Keratinocyte (primary cell): Measurements from ENCODE around the gene ERGIC1. TPM values are rescaled to one million over a fixed set of nuclear protein-coding genes. Genes with fewer than 3 reads are reported as not detected.

Experiments used
- DNase-seq: peaks from one replicate; pipeline ENCODE4 v3.0.0-alpha.2; 2011; ENCODE audit warnings: low read depth, missing footprints, low spot score
- FAIRE-seq: peaks from 2 replicates; lab custom pipeline; 2011; peaks lifted over from hg19 to GRCh38; lab: Jason Lieb, UNC
- H2AFZ ChIP-seq: 2 replicates; pipeline ENCODE4 v1.6.0; 2012; ENCODE audit warnings: low read length, control low read depth, inconsistent platforms; ENCODE audit not compliant: control insufficient read depth
- H3K27ac ChIP-seq: 2 replicates; pipeline ENCODE4 v1.5.1; 2011; ENCODE audit warnings: low read length; ENCODE audit not compliant: control insufficient read depth, insufficient read depth
- H3K27me3 ChIP-seq: 3 replicates; pipeline ENCODE4 v1.6.0; 2011; ENCODE audit warnings: low read length; ENCODE audit not compliant: control insufficient read depth, insufficient read depth; ENCODE audit errors: extremely low read depth
- H3K36me3 ChIP-seq, 2 experiments: 2 replicates in 1 of 2; 3 replicates in 1 of 2; pipeline ENCODE4 v1.5.1; 2011; ENCODE audit warnings: low read length in 2 of 2, mild to moderate bottlenecking in 1 of 2; ENCODE audit not compliant: control insufficient read depth in 2 of 2, insufficient read depth in 2 of 2; ENCODE audit errors: extremely low read depth in 1 of 2
- H3K4me1 ChIP-seq: 3 replicates; pipeline ENCODE4 v1.5.1; 2011; ENCODE audit warnings: low read length; ENCODE audit not compliant: control insufficient read depth, insufficient read depth; ENCODE audit errors: extremely low read depth
- H3K4me2 ChIP-seq: 3 replicates; pipeline ENCODE4 v1.6.0; 2011; ENCODE audit warnings: low read depth, low read length; ENCODE audit not compliant: control insufficient read depth, insufficient read depth; ENCODE audit errors: extremely low read depth
- H3K4me3 ChIP-seq, 3 experiments: fragments of 200-600 bp in 1 of 3; sonication (generic) in 1 of 3; 2 replicates in 2 of 3; 3 replicates in 1 of 3; pipeline ENCODE4 v1.5.1; 2011 to 2016; ENCODE audit warnings: low read length in 3 of 3, mild to moderate bottlenecking in 3 of 3, control low read depth in 2 of 3, inconsistent platforms in 1 of 3, low read depth in 1 of 3, mixed read lengths in 1 of 3, mixed run types in 1 of 3, moderate library complexity in 1 of 3; ENCODE audit not compliant: control insufficient read depth in 2 of 3, insufficient read depth in 2 of 3; ENCODE audit errors: extremely low read depth in 1 of 3
- H3K79me2 ChIP-seq: 2 replicates; pipeline ENCODE4 v1.6.0; 2012; ENCODE audit warnings: low read length; ENCODE audit not compliant: control insufficient read depth, insufficient read depth
- H3K9ac ChIP-seq: 3 replicates; pipeline ENCODE4 v1.6.0; 2011; ENCODE audit warnings: low read length; ENCODE audit not compliant: control insufficient read depth, insufficient read depth; ENCODE audit errors: extremely low read depth
- H3K9me1 ChIP-seq: 3 replicates; pipeline ENCODE4 v1.6.0; 2011; ENCODE audit warnings: low read length; ENCODE audit not compliant: control insufficient read depth, insufficient read depth; ENCODE audit errors: extremely low read depth
- H3K9me3 ChIP-seq: 2 replicates; pipeline ENCODE4 v1.5.1; 2012; ENCODE audit warnings: low read depth, low read length; ENCODE audit not compliant: control insufficient read depth
- H4K20me1 ChIP-seq: 3 replicates; pipeline ENCODE4 v1.6.0; 2011; ENCODE audit warnings: low read length; ENCODE audit not compliant: control insufficient read depth, insufficient read depth; ENCODE audit errors: extremely low read depth
- EZH2 ChIP-seq: IDR thresholded peaks from one replicate; pipeline ENCODE4 v1.6.1; 2012; ENCODE audit warnings: inconsistent platforms, mild to moderate bottlenecking, low read length, moderate library complexity
- dilution Hi-C: fragments of 300-500 bp; cut with MboI; formaldehyde crosslinking; loops from one replicate; pipeline ENCODE4 v1.7.0; 2020; ENCODE audit warnings: low sequenced_read_pairs; ENCODE audit not compliant: extremely low pct_ligation_motif_present
- polyA plus RNA-seq, 5 experiments: library from polyadenylated mRNA; depleted of rRNA in 3 of 5; stranded (reverse) in 3 of 5; stranded (forward) in 1 of 5; unstranded in 1 of 5; fragments of >200 nt; gene quantifications; 1 replicate in 1 of 5; 2 replicates in 3 of 5; 3 replicates in 1 of 5; pipeline versions ENCODE4 v1.2.1 to v1.2.3, GENCODE V29; 2011 to 2012; ENCODE audit warnings: missing spikeins in 2 of 5, low read depth in 1 of 5, low replicate concordance in 1 of 5
- TF ChIP-seq, protein P1 (sequence below), 3 experiments: IDR thresholded peaks in 1 of 3; conservative IDR thresholded peaks in 1 of 3; optimal IDR thresholded peaks in 1 of 3; 2 replicates in 2 of 3; 3 replicates in 1 of 3; pipeline versions ENCODE3 to v1.5.1; 2011; ENCODE audit warnings: low read length in 3 of 3, mild to moderate bottlenecking in 3 of 3, moderate library complexity in 2 of 3, control low read depth in 1 of 3, inconsistent platforms in 1 of 3; ENCODE audit not compliant: insufficient read depth in 2 of 3; ENCODE audit errors: extremely low read depth in 1 of 3

Gene ERGIC1
- polyA plus RNA-seq, 1 donor (not counting 4 experiments of a cell fraction or from before 2014, with no cell fraction given), result 93.4 TPM

DNA sequence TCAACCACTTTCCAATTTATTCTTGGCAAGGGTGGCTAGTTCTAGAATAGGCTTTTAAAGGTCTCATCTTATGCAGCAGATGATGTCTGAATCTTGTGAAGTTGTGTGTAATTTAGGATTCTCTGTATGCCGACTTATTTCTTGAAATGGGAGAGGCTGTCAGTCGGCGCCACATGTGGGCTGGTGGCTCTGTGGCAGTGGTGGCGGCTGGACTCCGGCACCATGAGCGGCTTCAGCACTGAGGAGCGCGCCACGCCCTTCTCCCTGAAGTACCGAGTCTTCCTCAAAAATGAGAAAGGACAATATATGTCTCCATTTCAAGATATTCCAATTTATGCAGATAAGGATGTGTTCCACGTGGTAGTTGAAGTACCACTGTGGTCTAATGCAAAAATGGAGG lies 141.2 kb downstream of the ERGIC1 start:
- Histone ChIP-seq H3K27me3 (no peaks in the 10 kb centered on the region), H3K9me3 (no peaks in the 10 kb centered on the region), H3K4me3 (no peak overlapping the region), H3K79me2 (no peaks in the 10 kb centered on the region), H3K4me2 (no peak overlapping the region), H3K9me1 (no peaks in the 10 kb centered on the region), H3K4me1 (no peaks in the 10 kb centered on the region), H2AFZ (no peak overlapping the region), H3K27ac (no peak overlapping the region), H3K36me3 (peaks cover 0 to under 1% of the 10 kb centered on the region in 2 experiments), H4K20me1 (no peaks in the 10 kb centered on the region), H3K9ac (no peak overlapping the region)
- TF ChIP-seq, protein P1, sequence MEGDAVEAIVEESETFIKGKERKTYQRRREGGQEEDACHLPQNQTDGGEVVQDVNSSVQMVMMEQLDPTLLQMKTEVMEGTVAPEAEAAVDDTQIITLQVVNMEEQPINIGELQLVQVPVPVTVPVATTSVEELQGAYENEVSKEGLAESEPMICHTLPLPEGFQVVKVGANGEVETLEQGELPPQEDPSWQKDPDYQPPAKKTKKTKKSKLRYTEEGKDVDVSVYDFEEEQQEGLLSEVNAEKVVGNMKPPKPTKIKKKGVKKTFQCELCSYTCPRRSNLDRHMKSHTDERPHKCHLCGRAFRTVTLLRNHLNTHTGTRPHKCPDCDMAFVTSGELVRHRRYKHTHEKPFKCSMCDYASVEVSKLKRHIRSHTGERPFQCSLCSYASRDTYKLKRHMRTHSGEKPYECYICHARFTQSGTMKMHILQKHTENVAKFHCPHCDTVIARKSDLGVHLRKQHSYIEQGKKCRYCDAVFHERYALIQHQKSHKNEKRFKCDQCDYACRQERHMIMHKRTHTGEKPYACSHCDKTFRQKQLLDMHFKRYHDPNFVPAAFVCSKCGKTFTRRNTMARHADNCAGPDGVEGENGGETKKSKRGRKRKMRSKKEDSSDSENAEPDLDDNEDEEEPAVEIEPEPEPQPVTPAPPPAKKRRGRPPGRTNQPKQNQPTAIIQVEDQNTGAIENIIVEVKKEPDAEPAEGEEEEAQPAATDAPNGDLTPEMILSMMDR (optimal IDR thresholded peaks at IDR 0.05 in 1 of 3, IDR thresholded peaks at IDR 0.05 in 1 of 3, conservative IDR thresholded peaks at IDR 0.05 in 1 of 3; ENCODE audit: extremely low read depth in 1 of 3, insufficient read depth in 2 of 3, low read length in 3 of 3), result no peak
- no peak for TF ChIP-seq EZH2
- dilution Hi-C loops, result no loop called here
- DNase-seq (no peak), FAIRE-seq (no peak)

DNA sequence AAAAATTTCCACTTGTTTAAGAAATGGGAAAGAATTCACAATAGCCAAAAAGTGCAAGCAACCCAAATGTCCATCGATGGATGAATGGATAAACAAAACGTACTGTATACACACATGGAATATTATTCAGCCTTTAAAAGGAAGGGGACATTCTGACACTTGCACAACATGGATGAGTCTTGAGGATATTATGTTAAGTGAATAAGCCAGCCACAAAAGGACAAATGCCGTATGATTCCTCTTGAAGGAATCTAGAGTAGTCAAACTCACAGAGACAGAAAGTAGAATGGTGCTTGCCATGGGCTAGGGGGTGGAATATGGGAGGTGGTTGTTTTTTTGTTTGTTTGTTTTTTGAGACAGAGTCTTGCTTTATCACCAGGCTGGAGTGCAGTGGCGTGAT lies 145.7 kb downstream of the ERGIC1 start:
- DNase-seq (no peak), FAIRE-seq (no peak)
- H3K36me3 ChIP-seq, result no peaks in the 10 kb centered on the region
- H3K27ac ChIP-seq, result no peak overlapping the region
- no peak overlapping the region for H3K4me2 ChIP-seq
- H4K20me1 ChIP-seq, result no peaks in the 10 kb centered on the region
- no peak overlapping the region for H2AFZ ChIP-seq
- TF ChIP-seq, protein P1 (optimal IDR thresholded peaks at IDR 0.05 in 1 of 3, IDR thresholded peaks at IDR 0.05 in 1 of 3, conservative IDR thresholded peaks at IDR 0.05 in 1 of 3; ENCODE audit: extremely low read depth in 1 of 3, insufficient read depth in 2 of 3, low read length in 3 of 3), result no peak
- TF ChIP-seq EZH2, result no peak
- H3K4me1 ChIP-seq, result no peaks in the 10 kb centered on the region
- H3K9me1 ChIP-seq, result no peaks in the 10 kb centered on the region
- H3K79me2 ChIP-seq, result peaks cover 11% of the 10 kb centered on the region
- dilution Hi-C loops, result no loop called here
- no peaks in the 10 kb centered on the region for H3K27me3 ChIP-seq
- no peak overlapping the region for H3K9ac ChIP-seq
- no peak overlapping the region for H3K4me3 ChIP-seq
- H3K9me3 ChIP-seq, result no peaks in the 10 kb centered on the region
